B cell (primary cell): ENCODE data around the gene EPHB6. TPM values are rescaled to one million over a fixed set of nuclear protein-coding genes. Genes with fewer than 3 reads are reported as not detected.

Experiments
- ATAC-seq: fragments of 200-7000 bp; cut with Tn5 transposase; one replicate; pipeline ENCODE4 v1.10.0; 2021; ENCODE audit warnings: low read depth, mild to moderate bottlenecking, moderate number of reproducible peaks, moderate library complexity
- CTCF ChIA-PET: fragments of 350-600 bp; sonication (Branson Sonifier 250); formaldehyde crosslinking; loops from one replicate; lab custom pipeline; 2021; ENCODE audit warnings: antibody characterized with exemption, inconsistent platforms; lab: Charles Lee
- POLR2A ChIA-PET: fragments of 350-600 bp; sonication (Branson Sonifier 250); formaldehyde crosslinking; loops from one replicate; lab custom pipeline; 2021; ENCODE audit warnings: antibody characterized with exemption; lab: Charles Lee
- DNase-seq: peaks from one replicate; pipeline ENCODE4 v3.0.0; 2013
- H2AFZ ChIP-seq: 2 replicates; pipeline ENCODE4 v1.6.1; 2012; ENCODE audit warnings: mild to moderate bottlenecking, low read depth, low read length; ENCODE audit not compliant: insufficient read depth, poor library complexity, severe bottlenecking
- H3K27ac ChIP-seq, 2 donors: 1 replicate in 1 of 2; 2 replicates in 1 of 2; pipeline ENCODE4 v1.5.1; 2012 to 2013; ENCODE audit warnings: low read length in 2 of 2, mild to moderate bottlenecking in 2 of 2, moderate library complexity in 1 of 2
- H3K27me3 ChIP-seq, 4 experiments: fragments of 200-600 bp in 1 of 4; sonication (generic) in 1 of 4; replicated peaks in 1 of 4; 1 replicate in 2 of 4; 2 replicates in 2 of 4; pipeline versions ENCODE4 v1.6.1 to v1.7.0; 2013 to 2016; ENCODE audit warnings: low read length in 3 of 4, mild to moderate bottlenecking in 2 of 4, mixed read lengths in 1 of 4, moderate library complexity in 1 of 4; ENCODE audit not compliant: insufficient read depth in 4 of 4, control insufficient read depth in 3 of 4; ENCODE audit errors: control extremely low read depth in 1 of 4
- H3K36me3 ChIP-seq, 2 experiments: replicated peaks in 1 of 2; 1 replicate in 1 of 2; 2 replicates in 1 of 2; pipeline versions ENCODE4 v1.6.1 to v1.7.1; 2013; ENCODE audit warnings: low read length in 1 of 2; ENCODE audit not compliant: insufficient read depth in 2 of 2, control insufficient read depth in 1 of 2; ENCODE audit errors: control extremely low read depth in 1 of 2, extremely low read depth in 1 of 2
- H3K4me1 ChIP-seq, 2 donors: fragments of 200-600 bp in 1 of 2; sonication (generic) in 1 of 2; 1 replicate in 1 of 2; 2 replicates in 1 of 2; pipeline versions ENCODE4 v1.5.1 to v1.6.1; 2013 to 2017; ENCODE audit warnings: low read length in 2 of 2; ENCODE audit not compliant: control insufficient read depth in 2 of 2, insufficient read depth in 2 of 2
- H3K4me2 ChIP-seq: replicated peaks from 2 replicates; pipeline ENCODE3; 2012; ENCODE audit warnings: mild to moderate bottlenecking, low read depth, low read length; ENCODE audit not compliant: poor library complexity, severe bottlenecking
- H3K4me3 ChIP-seq, 5 experiments: fragments of 200-600 bp in 1 of 5; sonication (generic) in 1 of 5; 1 replicate in 3 of 5; 2 replicates in 2 of 5; pipeline versions ENCODE4 v1.5.1 to v1.7.0; 2011 to 2016; ENCODE audit warnings: low read length in 4 of 5, mild to moderate bottlenecking in 4 of 5, low read depth in 2 of 5, control low read depth in 1 of 5, moderate library complexity in 1 of 5; ENCODE audit not compliant: insufficient read depth in 1 of 5; ENCODE audit errors: control extremely low read depth in 1 of 5, extremely low read depth in 1 of 5
- H3K79me2 ChIP-seq: fragments of 200-600 bp; sonication (generic); one replicate; pipeline ENCODE4 v1.6.0; 2016; ENCODE audit warnings: low read length; ENCODE audit not compliant: control insufficient read depth, insufficient read depth
- H3K9ac ChIP-seq: fragments of 200-600 bp; sonication (generic); 2 replicates; pipeline ENCODE4 v1.6.1; 2017; ENCODE audit warnings: mild to moderate bottlenecking, low read length, moderate library complexity
- H3K9me3 ChIP-seq, 3 donors: one replicate each; pipeline versions ENCODE4 v1.6.1 to v1.7.1; 2013; ENCODE audit warnings: low read length in 2 of 3; ENCODE audit not compliant: control insufficient read depth in 2 of 3, insufficient read depth in 1 of 3; ENCODE audit errors: control extremely low read depth in 1 of 3
- H4K20me1 ChIP-seq: 2 replicates; pipeline ENCODE4 v1.6.0; 2012; ENCODE audit warnings: mild to moderate bottlenecking, low read length; ENCODE audit not compliant: insufficient read depth, control insufficient read depth, poor library complexity, severe bottlenecking
- H3K27ac Mint-ChIP-seq: one replicate; pipeline ENCODE4 v1.8.0; 2021; ENCODE audit warnings: mixed read lengths
- H3K27me3 Mint-ChIP-seq: one replicate; pipeline ENCODE4 v1.8.0; 2021; ENCODE audit warnings: mixed read lengths
- H3K4me1 Mint-ChIP-seq: one replicate; pipeline ENCODE4 v1.8.0; 2021; ENCODE audit warnings: mixed read lengths
- H3K4me3 Mint-ChIP-seq: one replicate; pipeline ENCODE4 v1.8.0; 2021; ENCODE audit warnings: mixed read lengths
- H3K9me3 Mint-ChIP-seq: one replicate; pipeline ENCODE4 v1.8.0; 2022; ENCODE audit warnings: mixed read lengths; ENCODE audit not compliant: insufficient read depth
- EZH2 ChIP-seq: IDR thresholded peaks from 2 replicates; pipeline ENCODE4 v1.6.1; 2012; ENCODE audit warnings: borderline replicate concordance, low read depth, mild to moderate bottlenecking, moderate library complexity, low read length; ENCODE audit not compliant: insufficient read depth, poor library complexity, severe bottlenecking
- WGBS: methylation state at CpG from one replicate; pipeline ENCODE4 v1.1.5; 2013; ENCODE audit warnings: missing lambda C conversion rate; ENCODE audit not compliant: insufficient coverage; 5-methylcytosine and 5-hydroxymethylcytosine counted together
- intact Hi-C: fragments of 100-400 bp; cut with micrococcal nuclease; formaldehyde crosslinking; loops from one replicate; pipeline ENCODE4 v1.10.0; 2022
- polyA plus RNA-seq: library from polyadenylated mRNA; depleted of rRNA; stranded (reverse); fragments of >200 nt; gene quantifications from 2 replicates; pipeline ENCODE4 v1.2.3, GENCODE V29; 2012
- total RNA-seq, 2 donors: library from RNA; stranded (reverse); fragments of 120-200 nt in 1 of 2; gene quantifications; 1 replicate in 1 of 2; 2 replicates in 1 of 2; pipeline versions ENCODE4 v1.2.3 to v1.2.4, GENCODE V29; 2013 to 2022
- TF ChIP-seq, protein P1 (sequence below): fragments of 200-600 bp; IDR thresholded peaks from one replicate; pipeline ENCODE4 v1.8.0; 2022; ENCODE audit warnings: antibody characterized with exemption, mild to moderate bottlenecking

EPHB6 gene
- total and polyA plus RNA-seq, 2 donors (not counting 1 experiment from before 2014, with no cell fraction given) = 65.3 to 69.6 TPM

GRCh38 chr7:142808802-142809583, 45.9 kb upstream of the EPHB6 start:
- TF ChIP-seq, protein P1, sequence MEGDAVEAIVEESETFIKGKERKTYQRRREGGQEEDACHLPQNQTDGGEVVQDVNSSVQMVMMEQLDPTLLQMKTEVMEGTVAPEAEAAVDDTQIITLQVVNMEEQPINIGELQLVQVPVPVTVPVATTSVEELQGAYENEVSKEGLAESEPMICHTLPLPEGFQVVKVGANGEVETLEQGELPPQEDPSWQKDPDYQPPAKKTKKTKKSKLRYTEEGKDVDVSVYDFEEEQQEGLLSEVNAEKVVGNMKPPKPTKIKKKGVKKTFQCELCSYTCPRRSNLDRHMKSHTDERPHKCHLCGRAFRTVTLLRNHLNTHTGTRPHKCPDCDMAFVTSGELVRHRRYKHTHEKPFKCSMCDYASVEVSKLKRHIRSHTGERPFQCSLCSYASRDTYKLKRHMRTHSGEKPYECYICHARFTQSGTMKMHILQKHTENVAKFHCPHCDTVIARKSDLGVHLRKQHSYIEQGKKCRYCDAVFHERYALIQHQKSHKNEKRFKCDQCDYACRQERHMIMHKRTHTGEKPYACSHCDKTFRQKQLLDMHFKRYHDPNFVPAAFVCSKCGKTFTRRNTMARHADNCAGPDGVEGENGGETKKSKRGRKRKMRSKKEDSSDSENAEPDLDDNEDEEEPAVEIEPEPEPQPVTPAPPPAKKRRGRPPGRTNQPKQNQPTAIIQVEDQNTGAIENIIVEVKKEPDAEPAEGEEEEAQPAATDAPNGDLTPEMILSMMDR = no peak
- no peak for TF ChIP-seq EZH2
- intact Hi-C loops = loop anchor here (1.0 to 5.0 kb wide), 4 partner anchors 11 to 573 kb away; partner anchors contain the start of genes CASP2 and ZYX
- Histone ChIP-seq H4K20me1 (no peaks in the 10 kb centered on the region), H3K36me3 (no peaks in the 10 kb centered on the region), H2AFZ (peak overlapping the region; percentile 44), H3K27ac (peak overlapping the region; percentile 95 to 99), H3K4me1 (peaks cover 98 to 99% of the 10 kb centered on the region in 2 donors), H3K9me3 (no peaks in the 10 kb centered on the region), H3K27me3 (no peaks in the 10 kb centered on the region), H3K4me3 (peak overlapping the region in 1 of 5 experiments; percentile 34), H3K79me2 (peaks cover 21% of the 10 kb centered on the region), H3K9ac (peak overlapping the region; percentile 49), H3K4me2 (peak overlapping the region; percentile 63)
- Mint-ChIP-seq H3K27me3 (no peaks in the 10 kb centered on the region), H3K4me3 (peak overlapping the region; percentile 74), H3K27ac (peak overlapping the region; percentile 100), H3K4me1 (peaks cover 96% of the 10 kb centered on the region), H3K9me3 (no peaks in the 10 kb centered on the region)
- ATAC-seq = peak; percentile 72
- WGBS = 0% methylated on average over 1 of the region's 6 CpGs
- POLR2A ChIA-PET = interaction anchor here (1.3 to 14.1 kb wide), 6 partner anchors 18 to 454 kb away, joined by 3 to 961 read pairs (median 12); partner anchors contain the start of genes EPHB6, GSTK1 and PRSS2
- peak; percentile 95 for DNase-seq
- CTCF ChIA-PET = interaction anchor here (1.0 to 19.1 kb wide), 11 partner anchors 9 to 195 kb away, joined by 3 to 1138 read pairs (median 46); partner anchors contain the start of genes EPHB6 and PRSS2
